GM12801 (cell line): ENCODE results near the gene CLDN14.

ENCODE experiments used
- CTCF ChIP-seq: IDR thresholded peaks from one replicate; pipeline ENCODE4 v1.5.1; 2011; ENCODE audit warnings: control low read depth; ENCODE audit not compliant: insufficient read length; ENCODE audit errors: extremely low read depth

Gene CLDN14

GRCh38 chr21:36517366-36518075, 37.6 kb upstream of the CLDN14 start:
- TF ChIP-seq CTCF: no peak

- no peak for TF ChIP-seq CTCF
These were observed 36.4 kb upstream of the CLDN14 start for GRCh38 chr21:36516281-36516680.

- no peak for TF ChIP-seq CTCF
These were observed 33.5 kb upstream of the CLDN14 start for GRCh38 chr21:36513430-36513829.

- no peak for TF ChIP-seq CTCF
These were observed 33.0 kb upstream of the CLDN14 start for GRCh38 chr21:36512971-36513370.

- no peak for TF ChIP-seq CTCF
These were observed 31.7 kb upstream of the CLDN14 start for GRCh38 chr21:36511484-36512220.

- TF ChIP-seq CTCF: no peak
These were observed 31.0 kb upstream of the CLDN14 start for GRCh38 chr21:36510911-36511310.

- TF ChIP-seq CTCF: no peak
These were observed 30.2 kb upstream of the CLDN14 start for GRCh38 chr21:36509973-36510664.
